ENCODE results near the gene MCU.

- TF ChIP-seq CTCF (IDR thresholded peaks at IDR 0.05) (no peak), POLR2A (IDR thresholded peaks at IDR 0.05) (no peak), POLR2AphosphoS5 (IDR thresholded peaks at IDR 0.05) (no peak)
Measured at GRCh38 chr10:72862957-72863356, 171.0 kb downstream of the MCU start.

Data from gastroesophageal sphincter (tissue), 3 donors.